MG63 (cell line): ENCODE measurements around the gene PPP6C. TPM values are rescaled to one million over a fixed set of nuclear protein-coding genes. Genes with fewer than 3 reads are reported as not detected.

ENCODE experiments used
- DNase-seq: peaks from one replicate; pipeline ENCODE4 v3.0.0-alpha.2; 2020
- H3K27me3 ChIP-seq: fragments of 250-450 bp; sonication (Bioruptor Pico); 2 replicates; pipeline ENCODE4 v1.5.1; 2020; ENCODE audit warnings: mild to moderate bottlenecking, moderate library complexity
- H3K36me3 ChIP-seq: fragments of 250-450 bp; sonication (Bioruptor Pico); 2 replicates; pipeline ENCODE4 v1.5.1; 2020; ENCODE audit warnings: mild to moderate bottlenecking, moderate library complexity
- H3K4me3 ChIP-seq: fragments of 250-450 bp; sonication (Bioruptor Pico); 2 replicates; pipeline ENCODE4 v1.5.1; 2020; ENCODE audit warnings: mild to moderate bottlenecking, moderate library complexity
- H3K9me3 ChIP-seq: fragments of 250-450 bp; sonication (Bioruptor Pico); 2 replicates; pipeline ENCODE4 v1.5.1; 2020; ENCODE audit warnings: mild to moderate bottlenecking, moderate library complexity
- total RNA-seq: library from RNA; depleted of rRNA; stranded (reverse); fragments of >200 nt; shearing (Covaris generic); gene quantifications from 2 replicates; pipeline ENCODE4 v1.2.3, GENCODE V29; 2014; ENCODE audit warnings: low replicate concordance

Gene PPP6C
- total RNA-seq, 1 experiment from 2014 or later: 17.0 TPM

GRCh38 chr9:125153712-125154367 is 35.8 kb downstream of the PPP6C start:
- Histone ChIP-seq H3K4me3 (no peak overlapping the region), H3K36me3 (peaks cover 43% of the 10 kb centered on the region), H3K9me3 (no peaks in the 10 kb centered on the region), H3K27me3 (no peaks in the 10 kb centered on the region)
- no peak for DNase-seq

DNA sequence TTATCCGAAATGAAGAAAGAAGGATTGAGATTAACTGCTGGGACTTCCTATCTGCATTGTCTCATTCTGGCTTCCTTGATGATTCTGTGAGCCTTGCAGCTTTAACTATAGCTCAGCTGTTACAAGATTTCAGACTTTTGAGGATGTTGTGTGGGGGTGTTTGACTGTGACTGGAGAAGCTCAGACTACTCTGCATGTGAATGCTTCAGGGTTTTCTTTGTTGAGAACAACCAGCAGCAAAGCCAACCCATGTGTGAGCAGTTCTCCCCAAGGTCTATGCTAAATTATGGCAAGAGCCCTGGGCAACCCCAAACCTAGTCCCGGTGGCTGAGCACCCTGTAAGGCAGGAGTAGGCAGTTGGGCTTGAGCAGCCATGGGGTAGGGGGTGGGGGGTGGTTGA is 37.9 kb downstream of the PPP6C start:
- H3K36me3 ChIP-seq: peaks cover 47% of the 10 kb centered on the region
- H3K27me3 ChIP-seq: no peaks in the 10 kb centered on the region
- H3K4me3 ChIP-seq: no peak overlapping the region
- no peaks in the 10 kb centered on the region for H3K9me3 ChIP-seq
- no peak for DNase-seq

- Histone ChIP-seq H3K9me3 (no peaks in the 10 kb centered on the region), H3K4me3 (no peak overlapping the region), H3K36me3 (peaks cover 47% of the 10 kb centered on the region), H3K27me3 (no peaks in the 10 kb centered on the region)
- DNase-seq: no peak
Observed at GRCh38 chr9:125150349-125151245, 39.0 kb downstream of the PPP6C start.

DNA sequence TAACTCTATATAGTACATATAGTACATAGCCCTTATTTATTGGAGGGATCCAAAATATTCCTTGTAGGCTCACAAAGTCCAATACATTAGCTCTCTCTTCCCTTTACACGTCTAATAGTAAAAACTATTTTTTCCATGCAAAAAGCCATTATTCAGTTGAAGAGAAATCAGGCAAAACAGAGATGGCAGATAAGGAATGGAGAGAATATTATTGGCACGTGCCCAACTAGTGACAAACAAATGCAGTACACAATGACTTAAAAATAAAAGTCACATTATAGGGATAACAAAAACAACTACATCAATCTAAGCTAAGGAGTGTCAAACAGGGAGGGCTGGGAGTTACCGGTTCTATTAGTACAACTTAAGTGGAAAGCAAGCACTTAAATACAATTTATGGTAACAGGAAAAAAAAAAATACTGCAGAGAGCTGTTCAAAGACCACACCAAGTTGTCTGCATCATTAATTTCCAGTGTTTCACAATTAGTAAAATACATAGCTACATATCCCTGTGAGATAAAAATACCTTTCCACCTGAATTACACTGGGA is 42.1 kb downstream of the PPP6C start:
- DNase-seq: no peak
- Histone ChIP-seq H3K36me3 (peaks cover 25% of the 10 kb centered on the region), H3K9me3 (no peaks in the 10 kb centered on the region), H3K4me3 (no peak overlapping the region), H3K27me3 (no peaks in the 10 kb centered on the region)

DNA sequence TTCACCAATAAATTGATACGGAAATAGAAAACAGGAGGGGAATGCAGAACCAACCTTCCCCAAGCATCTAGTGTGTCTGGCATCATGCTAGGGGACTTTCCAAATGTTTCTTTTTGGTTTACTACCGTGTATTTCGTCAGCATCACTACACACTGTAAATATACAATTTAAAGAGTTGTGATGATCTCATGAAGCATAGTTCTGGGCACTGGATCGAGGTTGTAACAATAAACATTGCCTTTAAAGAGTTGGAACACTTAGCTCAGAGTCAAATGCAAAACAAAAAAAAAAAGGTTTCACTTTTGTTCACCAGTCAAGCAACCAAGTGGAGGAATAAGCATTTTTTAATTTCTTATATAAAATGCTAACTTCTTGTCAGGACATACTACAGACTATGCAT is 43.4 kb downstream of the PPP6C start:
- no peak for DNase-seq
- Histone ChIP-seq H3K36me3 (peaks cover 25% of the 10 kb centered on the region), H3K9me3 (no peaks in the 10 kb centered on the region), H3K27me3 (no peaks in the 10 kb centered on the region), H3K4me3 (peak overlapping the region; percentile 18)

- H3K36me3 ChIP-seq: peaks cover 18% of the 10 kb centered on the region
- H3K27me3 ChIP-seq: no peaks in the 10 kb centered on the region
- DNase-seq: no peak
- H3K9me3 ChIP-seq: no peaks in the 10 kb centered on the region
- no peak overlapping the region for H3K4me3 ChIP-seq
Observed at GRCh38 chr9:125145425-125145824, 44.2 kb downstream of the PPP6C start.

DNA sequence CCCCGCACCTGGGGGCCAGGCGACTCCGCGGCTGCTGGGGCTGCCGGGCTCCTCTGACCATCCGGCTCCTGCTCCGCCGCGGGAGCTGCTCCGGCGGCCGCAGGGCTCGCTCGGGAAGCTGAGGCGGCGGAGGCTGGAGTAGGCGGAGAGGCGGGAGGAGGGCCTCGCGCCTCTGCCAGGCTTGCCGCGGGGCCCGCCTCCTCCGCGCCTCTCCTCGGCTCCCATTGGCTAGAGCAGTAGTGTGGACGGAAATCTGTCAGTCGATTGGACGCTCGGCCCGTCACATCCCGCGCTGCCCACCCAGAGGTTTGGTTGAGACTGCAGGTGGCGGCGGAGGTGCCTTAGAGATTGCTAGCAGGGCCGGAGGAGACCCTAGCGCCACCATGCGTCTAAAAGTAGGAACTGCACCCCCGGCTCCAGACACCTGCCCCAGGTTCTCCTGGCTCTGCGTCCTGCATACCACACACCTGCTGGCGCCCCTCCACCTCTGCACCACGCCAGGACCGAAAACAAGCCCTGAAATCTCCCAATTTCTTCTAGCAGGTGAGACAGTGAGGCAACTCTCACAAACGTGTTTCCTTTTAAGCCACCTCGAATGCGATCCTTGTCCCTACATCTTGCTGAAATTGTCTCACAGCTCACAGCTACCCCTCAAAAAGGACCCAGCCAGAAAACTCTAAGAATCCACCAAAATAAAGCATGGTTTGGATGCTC is 46.1 kb downstream of the PPP6C start, which contains the start of gene SCAI:
Gene SCAI, minus strand, starts transcription at position 152 of the 714 bp plus-strand sequence. Its CDS starts 91 bp downstream, at position 61.
- H3K27me3 ChIP-seq: no peaks in the 10 kb centered on the region
- H3K4me3 ChIP-seq: peak within 1 kb of the TSS; percentile 55
- H3K36me3 ChIP-seq: peaks cover 24% of the 10 kb centered on the region
- no peaks in the 10 kb centered on the region for H3K9me3 ChIP-seq
- DNase-seq: peak; percentile 99

- Histone ChIP-seq H3K4me3 (peak overlapping the region; percentile 55), H3K9me3 (no peaks in the 10 kb centered on the region), H3K27me3 (no peaks in the 10 kb centered on the region), H3K36me3 (peaks cover 21% of the 10 kb centered on the region)
- no peak for DNase-seq
Observed at GRCh38 chr9:125142560-125143376, 46.8 kb downstream of the PPP6C start.

GRCh38 chr9:125141751-125142150 is 47.9 kb downstream of the PPP6C start:
- H3K4me3 ChIP-seq: peak overlapping the region; percentile 55
- no peaks in the 10 kb centered on the region for H3K27me3 ChIP-seq
- peaks cover 23% of the 10 kb centered on the region for H3K36me3 ChIP-seq
- DNase-seq: no peak
- no peaks in the 10 kb centered on the region for H3K9me3 ChIP-seq

- H3K27me3 ChIP-seq: no peaks in the 10 kb centered on the region
- no peaks in the 10 kb centered on the region for H3K9me3 ChIP-seq
- H3K36me3 ChIP-seq: peaks cover 23% of the 10 kb centered on the region
- DNase-seq: peak; percentile 36
- H3K4me3 ChIP-seq: peak overlapping the region; percentile 55
Observed at GRCh38 chr9:125141251-125141650, 48.4 kb downstream of the PPP6C start.

- no peak overlapping the region for H3K4me3 ChIP-seq
- peaks cover 25% of the 10 kb centered on the region for H3K36me3 ChIP-seq
Observed at GRCh38 chr9:125140576-125140975, 49.0 kb downstream of the PPP6C start.

DNA sequence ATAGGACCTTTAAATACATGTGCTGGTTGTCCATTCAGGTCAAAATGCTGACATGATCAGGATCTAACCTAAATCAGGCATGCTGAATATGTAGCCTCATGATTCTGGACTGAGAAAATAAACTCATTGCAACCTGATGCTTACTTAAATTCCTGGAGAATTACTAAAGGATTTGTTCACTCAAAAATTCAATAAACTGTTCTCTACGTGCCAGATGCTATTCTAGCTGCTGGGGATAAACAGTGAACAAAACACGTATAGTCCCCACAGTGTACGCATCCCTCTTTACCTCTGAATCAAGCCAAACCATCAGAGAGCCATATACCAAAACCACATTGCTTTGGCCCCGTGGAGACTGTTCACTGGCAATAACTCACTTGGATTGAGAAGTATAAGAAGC is 52.4 kb downstream of the PPP6C start:
- Histone ChIP-seq H3K27me3 (no peaks in the 10 kb centered on the region), H3K9me3 (no peaks in the 10 kb centered on the region; the same call in 1 of the 2 replicates), H3K36me3 (peaks cover 28% of the 10 kb centered on the region), H3K4me3 (no peak overlapping the region)
- peak; percentile 75 for DNase-seq

More at GRCh38 chr9:125140576-125140975, 49.0 kb downstream of the PPP6C start:
- Histone ChIP-seq H3K27me3 (no peaks in the 10 kb centered on the region), H3K9me3 (no peaks in the 10 kb centered on the region)
- peak; percentile 9 for DNase-seq

GRCh38 chr9:125134976-125135375 is 54.6 kb downstream of the PPP6C start:
- Histone ChIP-seq H3K9me3 (no peaks in the 10 kb centered on the region; the same call in 1 of the 2 replicates), H3K36me3 (peaks cover 20% of the 10 kb centered on the region), H3K27me3 (no peaks in the 10 kb centered on the region), H3K4me3 (no peak overlapping the region)
- DNase-seq: no peak

- H3K36me3 ChIP-seq: peaks cover 9% of the 10 kb centered on the region
- no peak overlapping the region for H3K4me3 ChIP-seq
- no peaks in the 10 kb centered on the region; the same call in 1 of the 2 replicates for H3K9me3 ChIP-seq
- DNase-seq: no peak
- no peaks in the 10 kb centered on the region for H3K27me3 ChIP-seq
Observed at GRCh38 chr9:125133403-125134329, 55.9 kb downstream of the PPP6C start.

GRCh38 chr9:125131778-125132177 is 57.8 kb downstream of the PPP6C start:
- DNase-seq: no peak
- Histone ChIP-seq H3K4me3 (no peak overlapping the region), H3K27me3 (no peaks in the 10 kb centered on the region), H3K36me3 (peaks cover 5% of the 10 kb centered on the region), H3K9me3 (no peaks in the 10 kb centered on the region; the same call in 1 of the 2 replicates)
